Pancreas (tissue), 10 donors: Measurements from ENCODE around the gene PKLR. TPM values are rescaled to one million over a fixed set of nuclear protein-coding genes. Genes with fewer than 3 reads are reported as not detected.

ENCODE experiments used
- ATAC-seq, 4 donors: fragments of 200-7000 bp; cut with Tn5 transposase; one replicate each; pipeline versions ENCODE4 v1.8.0 to v1.9.1; 2020; ENCODE audit warnings: mild to moderate bottlenecking in 4 of 4, moderate library complexity in 4 of 4
- DNase-seq, 6 donors: peaks; one replicate each; pipeline ENCODE4 v3.0.0-alpha.2; 2020
- FAIRE-seq: peaks from 2 replicates; lab custom pipeline; 2012; peaks lifted over from hg19 to GRCh38; lab: Jason Lieb, UNC
- H3K27ac ChIP-seq, 4 donors: fragments of 200-600 bp; sonication (generic); 1 replicate in 3 of 4; 2 replicates in 1 of 4; pipeline versions ENCODE4 v1.5.0 to v1.8.0; 2020
- H3K27me3 ChIP-seq, 4 donors: fragments of 200-600 bp; one replicate each; pipeline ENCODE4 v1.8.0; 2021
- H3K36me3 ChIP-seq, 3 donors: fragments of 200-600 bp; sonication (generic) in 1 of 3; one replicate each; pipeline versions ENCODE4 v1.5.0 to v1.8.0; 2020 to 2021
- H3K4me1 ChIP-seq, 3 donors: fragments of 200-600 bp; one replicate each; pipeline ENCODE4 v1.8.0; 2021
- H3K4me3 ChIP-seq, 4 donors: fragments of 200-600 bp; sonication (generic) in 2 of 4; one replicate each; pipeline versions ENCODE4 v1.5.0 to v1.8.0; 2020 to 2021
- H3K9me3 ChIP-seq, 4 donors: fragments of 200-600 bp; one replicate each; pipeline ENCODE4 v1.8.0; 2021
- WGBS, 2 donors: extraction: QIAGEN DNeasy Blood & Tissue Kit; methylation state at CpG; one replicate each; pipeline ENCODE4 v1.1.7; 2013; 5-methylcytosine and 5-hydroxymethylcytosine counted together
- intact Hi-C, 3 donors: fragments of 100-400 bp; cut with DNase I; formaldehyde crosslinking; loops; one replicate each; pipeline versions ENCODE4 v1.11.1 to v1.14.2; 2022
- polyA plus RNA-seq, 2 donors: library from polyadenylated mRNA; stranded (reverse); fragments of 200-250 nt; gene quantifications; one replicate each; pipeline ENCODE4 v1.2.3, GENCODE V29; 2013
- total RNA-seq, 6 donors: library from RNA; stranded (reverse); fragmentation: NEBNext Ultra II Directional in 4 of 6; extraction: Animal tissue kit (Norgen Biotek cat#: 25700) in 4 of 6; gene quantifications; one replicate each; pipeline versions ENCODE4 v1.2.1 to v1.2.4, GENCODE V29; 2021 to 2023
- TF ChIP-seq, protein P1 (sequence below), 4 donors: fragments of 200-600 bp; sonication (generic) in 3 of 4; IDR thresholded peaks; one replicate each; pipeline versions ENCODE4 v1.5.0 to v1.8.0; 2021; ENCODE audit warnings: antibody characterized with exemption in 4 of 4
- donor health status: healthy with polysubstance abuse.
- donor health status: DM: no; HTN: no; CAD: no; lungs with moderate emphysema.
- donor health status: DM: no; HTN: no; CAD: no.
- donor health status: control.
- donor health status: control.
- donor health status: Bipolar disorder and iron deficiency.
- donor health status: DM: yes; HTN: yes; CAD: no.
- donor health status: DM: no; HTN: no; CAD: no.
- donor health status: DM: no; HTN: no; CAD: no.
- donor health status: DM: yes; HTN: yes; CAD: no.

Gene PKLR
- total and polyA plus RNA-seq, 8 donors = 0.19 to 0.22 TPM; not detected in 6

DNA sequence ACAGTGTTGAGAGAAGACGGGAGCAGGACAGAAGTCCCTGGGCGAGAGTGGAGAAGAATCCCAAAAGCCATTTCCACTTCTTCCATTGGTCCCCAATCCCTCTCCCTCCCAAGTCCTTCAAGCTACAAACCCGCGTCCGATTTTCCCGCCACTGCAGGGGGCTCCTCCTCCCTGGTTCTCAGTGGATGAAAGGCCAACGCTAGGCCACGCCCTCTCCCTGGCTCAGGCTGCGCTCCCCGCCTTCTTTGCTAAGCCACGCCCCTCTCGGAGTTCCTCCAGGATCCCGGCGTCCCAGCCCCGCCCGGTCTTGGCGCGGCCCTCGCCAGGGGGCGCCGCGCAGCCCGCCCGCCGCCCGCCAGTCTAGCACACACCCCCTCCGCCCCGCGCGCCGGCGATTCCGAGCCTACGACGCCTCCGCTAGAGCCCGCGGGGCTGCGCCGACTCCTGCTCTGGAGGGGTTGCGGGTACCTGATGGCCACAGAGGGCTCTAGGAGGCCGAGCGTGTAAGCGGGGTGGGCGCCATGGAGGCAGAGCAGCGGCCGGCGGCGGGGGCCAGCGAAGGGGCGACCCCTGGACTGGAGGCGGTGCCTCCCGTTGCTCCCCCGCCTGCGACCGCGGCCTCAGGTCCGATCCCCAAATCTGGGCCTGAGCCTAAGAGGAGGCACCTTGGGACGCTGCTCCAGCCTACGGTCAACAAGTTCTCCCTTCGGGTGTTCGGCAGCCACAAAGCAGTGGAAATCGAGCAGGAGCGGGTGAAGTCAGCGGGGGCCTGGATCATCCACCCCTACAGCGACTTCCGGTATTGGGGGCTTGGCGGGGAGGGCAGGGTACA, 24.0 kb downstream of the PKLR start, which contains the start of gene HCN3:
Gene HCN3 (plus strand): TSS at position 394 of the 832 bp plus-strand sequence. CDS start 128 bp downstream, at position 522.
- Histone ChIP-seq H3K27ac (peak within 1 kb of the TSS; percentile 28 to 55 (median 48)), H3K9me3 (no peaks in the 10 kb centered on the region), H3K4me3 (peak within 1 kb of the TSS; percentile 52 to 91 (median 80)), H3K27me3 (no peaks in the 10 kb centered on the region), H3K4me1 (peaks cover 0 to 3% (median 3%) of the 10 kb centered on the region in 3 donors), H3K36me3 (no peaks in the 10 kb centered on the region)
- ATAC-seq = peak; percentile 75 to 87 (median 86)
- WGBS, 2 donors = 1% methylated on average over 58 to 68 of the region's 68 CpGs
- peak; percentile 96 to 99 (median 98) for DNase-seq
- FAIRE-seq = no peak
- TF ChIP-seq, protein P1, sequence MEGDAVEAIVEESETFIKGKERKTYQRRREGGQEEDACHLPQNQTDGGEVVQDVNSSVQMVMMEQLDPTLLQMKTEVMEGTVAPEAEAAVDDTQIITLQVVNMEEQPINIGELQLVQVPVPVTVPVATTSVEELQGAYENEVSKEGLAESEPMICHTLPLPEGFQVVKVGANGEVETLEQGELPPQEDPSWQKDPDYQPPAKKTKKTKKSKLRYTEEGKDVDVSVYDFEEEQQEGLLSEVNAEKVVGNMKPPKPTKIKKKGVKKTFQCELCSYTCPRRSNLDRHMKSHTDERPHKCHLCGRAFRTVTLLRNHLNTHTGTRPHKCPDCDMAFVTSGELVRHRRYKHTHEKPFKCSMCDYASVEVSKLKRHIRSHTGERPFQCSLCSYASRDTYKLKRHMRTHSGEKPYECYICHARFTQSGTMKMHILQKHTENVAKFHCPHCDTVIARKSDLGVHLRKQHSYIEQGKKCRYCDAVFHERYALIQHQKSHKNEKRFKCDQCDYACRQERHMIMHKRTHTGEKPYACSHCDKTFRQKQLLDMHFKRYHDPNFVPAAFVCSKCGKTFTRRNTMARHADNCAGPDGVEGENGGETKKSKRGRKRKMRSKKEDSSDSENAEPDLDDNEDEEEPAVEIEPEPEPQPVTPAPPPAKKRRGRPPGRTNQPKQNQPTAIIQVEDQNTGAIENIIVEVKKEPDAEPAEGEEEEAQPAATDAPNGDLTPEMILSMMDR (IDR thresholded peaks at IDR 0.05) = peak; percentile 45 to 56 (median 54)
- intact Hi-C loops = loop anchor here in 1 of 3 donors (5.0 kb wide), 1 partner anchor 35 kb away; no protein-coding TSS in a partner anchor

DNA sequence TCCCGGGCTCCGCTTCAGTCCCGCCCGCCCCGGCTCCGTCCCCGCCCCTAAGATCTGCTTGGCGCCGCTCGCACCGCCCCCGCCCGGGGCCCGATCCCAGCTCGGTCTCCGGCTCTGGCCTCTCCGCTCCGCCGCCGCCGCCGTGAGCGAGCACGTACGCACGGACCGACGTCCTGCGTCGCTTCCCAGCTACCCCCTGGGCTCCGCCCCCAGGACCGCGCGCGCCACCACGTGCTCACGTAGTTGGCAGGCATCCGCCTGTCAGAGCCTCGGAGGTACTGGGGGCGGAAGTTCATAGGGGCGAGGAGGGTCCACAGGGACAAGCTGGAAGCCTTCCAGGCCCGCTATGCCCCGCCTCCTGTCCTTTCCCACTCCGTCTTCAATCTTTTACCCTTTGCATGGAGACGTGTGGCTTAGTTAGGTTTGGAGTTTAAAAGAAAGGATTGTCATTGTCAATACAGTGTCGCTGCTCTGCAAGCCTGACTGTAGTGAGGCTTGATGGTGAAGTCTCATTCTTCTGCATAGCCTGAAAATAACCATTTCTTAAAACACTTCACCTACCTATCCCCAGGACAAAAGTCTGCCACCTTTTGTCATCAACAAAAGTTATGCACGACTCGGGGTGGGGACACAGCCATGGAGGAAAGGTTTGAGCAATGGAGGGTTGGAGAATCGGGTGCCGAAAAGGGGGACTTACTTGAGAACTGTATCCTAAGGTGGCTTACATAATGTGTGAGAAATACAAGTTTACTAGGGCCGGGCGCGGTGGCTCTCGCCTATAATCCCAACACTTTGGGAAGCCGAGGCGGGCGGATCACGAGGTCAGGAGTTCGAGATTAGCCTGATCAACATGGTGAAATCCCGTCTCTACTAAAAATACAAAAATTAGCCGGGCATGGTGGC, 27.6 kb downstream of the PKLR start, which contains the start of gene CLK2:
Gene CLK2 (minus strand): TSS at position 162 of the 903 bp plus-strand sequence. CDS start 2,527 bp downstream, outside the sequence.
- no peaks in the 10 kb centered on the region for H3K9me3 ChIP-seq
- FAIRE-seq (no peak), ATAC-seq (peak; percentile 85 to 92 (median 88)), DNase-seq (peak; percentile 94 to 99 (median 96))
- H3K4me1 ChIP-seq = peaks cover 0 to 12% (median 3%) of the 10 kb centered on the region in 3 donors
- peak within 1 kb of the TSS; percentile 63 to 74 (median 67) for H3K4me3 ChIP-seq
- peak within 1 kb of the TSS; percentile 76 to 93 (median 84) for H3K27ac ChIP-seq
- WGBS, 2 donors = 10 to 12% methylated on average over 49 to 61 of the region's 61 CpGs
- H3K27me3 ChIP-seq = no peaks in the 10 kb centered on the region
- peaks cover 7 to 22% (median 11%) of the 10 kb centered on the region in 3 donors for H3K36me3 ChIP-seq
- TF ChIP-seq, protein P1 (IDR thresholded peaks at IDR 0.05) = no peak
- intact Hi-C loops = no loop called here

DNA sequence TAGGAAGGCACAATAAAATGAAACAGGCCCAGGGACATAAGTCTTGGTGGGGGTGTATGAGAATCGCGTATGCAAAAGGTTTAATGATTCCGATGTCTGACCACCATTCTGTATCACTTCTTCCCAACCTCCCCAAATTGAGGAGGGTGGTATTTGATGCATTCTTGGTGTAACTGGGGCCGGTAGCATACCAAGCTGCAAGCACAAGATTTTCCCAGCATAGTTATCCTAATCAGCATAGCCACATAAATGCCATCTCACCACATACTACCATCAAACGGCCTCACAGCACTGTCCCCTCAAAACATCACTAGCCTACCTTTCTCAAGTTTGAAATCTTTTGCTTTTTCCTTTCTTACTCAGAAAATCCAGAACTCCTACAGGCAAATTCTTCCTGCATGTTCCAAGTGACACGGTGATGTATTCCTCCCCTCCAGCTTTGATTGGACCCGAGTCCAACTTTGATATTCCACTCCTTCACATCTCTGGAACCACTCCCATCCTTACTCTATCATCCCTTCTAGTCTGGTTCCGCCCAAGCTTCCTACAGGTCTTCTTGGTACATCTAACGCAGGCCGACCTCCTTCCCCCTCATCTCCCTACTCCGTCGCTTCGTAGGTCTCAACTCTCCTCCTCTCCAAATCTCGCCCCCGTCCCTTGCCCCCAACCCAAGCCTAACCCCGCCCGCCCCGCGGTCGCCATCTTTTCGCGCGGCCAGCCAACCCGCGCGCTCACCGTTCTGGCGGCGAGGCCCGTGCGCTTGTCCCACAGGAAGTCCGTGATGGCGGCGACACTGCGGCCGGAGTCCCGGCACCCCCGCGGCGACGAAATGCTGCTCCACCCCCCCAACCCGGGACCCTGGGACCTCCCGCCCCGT, 28.5 kb downstream of the PKLR start:
- H3K36me3 ChIP-seq = peaks cover 7 to 31% (median 18%) of the 10 kb centered on the region in 3 donors
- TF ChIP-seq, protein P1 (IDR thresholded peaks at IDR 0.05) = no peak
- WGBS, 2 donors = 3 to 5% methylated on average over 42 to 44 of the region's 44 CpGs
- peak overlapping the region; percentile 63 to 74 (median 67) for H3K4me3 ChIP-seq
- intact Hi-C loops = no loop called here
- ATAC-seq = peak; percentile 16 to 48 (median 37)
- no peaks in the 10 kb centered on the region for H3K9me3 ChIP-seq
- no peak for DNase-seq
- no peak for FAIRE-seq
- H3K4me1 ChIP-seq = peaks cover 0 to 12% (median 3%) of the 10 kb centered on the region in 3 donors
- H3K27me3 ChIP-seq = no peaks in the 10 kb centered on the region
- H3K27ac ChIP-seq = peak overlapping the region; percentile 76 to 93 (median 84)

DNA sequence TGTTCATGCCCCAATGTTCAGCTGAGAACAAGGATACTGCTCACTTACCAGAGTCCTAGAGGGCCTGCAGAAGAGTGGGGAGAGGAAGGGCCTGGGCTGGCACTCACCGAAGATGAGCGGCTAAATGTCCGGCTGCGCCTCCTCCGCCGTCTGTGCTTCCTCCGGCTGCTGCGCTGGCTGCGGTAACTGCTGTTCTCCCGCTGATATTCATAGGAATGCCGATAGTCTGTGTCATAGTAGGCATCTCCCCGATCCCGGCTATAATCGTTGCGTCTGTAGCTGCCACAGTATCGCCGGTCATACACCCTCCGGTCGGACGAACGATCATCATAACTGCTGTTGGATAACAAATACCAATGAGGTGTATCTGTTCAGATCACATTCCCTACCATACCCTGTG, 31.9 kb downstream of the PKLR start:
- Histone ChIP-seq H3K36me3 (peaks cover 7 to 61% (median 40%) of the 10 kb centered on the region in 3 donors), H3K27ac (no peak overlapping the region), H3K4me3 (no peak overlapping the region), H3K27me3 (no peaks in the 10 kb centered on the region), H3K9me3 (no peaks in the 10 kb centered on the region), H3K4me1 (peaks cover 0 to 12% (median 3%) of the 10 kb centered on the region in 3 donors)
- ATAC-seq (no peak), DNase-seq (no peak), FAIRE-seq (no peak)
- WGBS, 2 donors = 92 to 93% methylated on average over 21 of the region's 21 CpGs
- intact Hi-C loops = no loop called here
- TF ChIP-seq, protein P1 (IDR thresholded peaks at IDR 0.05) = no peak
